Stimulated activated CD4-positive, alpha-beta T cell treated with anti-CD3 and anti-CD28 coated beads, Interleukin-1b, Interleukin-23, amount 100 ng/mL, for 48 hours (primary cell): ENCODE results near the gene DUSP7.

ENCODE experiments used
- DNase-seq: peaks from one replicate; pipeline ENCODE4 v3.0.0-alpha.2; 2020

DUSP7 gene

GRCh38 chr3:52067046-52067445, 10.7 kb upstream of the DUSP7 start:
- no peak for DNase-seq

GRCh38 chr3:52065264-52065756, 8.9 kb upstream of the DUSP7 start:
- no peak for DNase-seq

GRCh38 chr3:52064561-52064960, 8.2 kb upstream of the DUSP7 start:
- DNase-seq: no peak

- no peak for DNase-seq
These were observed 6.8 kb upstream of the DUSP7 start for GRCh38 chr3:52063026-52063723.

- DNase-seq: no peak
These were observed 6.1 kb upstream of the DUSP7 start for GRCh38 chr3:52062505-52062904.

GRCh38 chr3:52061121-52061910, 4.9 kb upstream of the DUSP7 start:
- no peak for DNase-seq

- DNase-seq: no peak
These were observed 3.4 kb upstream of the DUSP7 start for GRCh38 chr3:52059781-52060180.

GRCh38 chr3:52057812-52058495, 1.6 kb upstream of the DUSP7 start:
- DNase-seq: no peak

- DNase-seq: peak; percentile 100
These were observed 819 bp upstream of the DUSP7 start for GRCh38 chr3:52056968-52057811.

- DNase-seq: peak; percentile 45
These were observed 627 bp downstream of the DUSP7 start for GRCh38 chr3:52055537-52056351.

GRCh38 chr3:52054661-52055511, 1.5 kb downstream of the DUSP7 start:
- DNase-seq: peak; percentile 13

- DNase-seq: peak; percentile 51
These were observed 2.8 kb downstream of the DUSP7 start for GRCh38 chr3:52053307-52054304.

- peak; percentile 35 for DNase-seq
These were observed 3.5 kb downstream of the DUSP7 start for GRCh38 chr3:52052831-52053306.

- DNase-seq: no peak
These were observed 4.9 kb downstream of the DUSP7 start for GRCh38 chr3:52051444-52051843.

- DNase-seq: no peak
These were observed 5.8 kb downstream of the DUSP7 start for GRCh38 chr3:52050571-52050970.

GRCh38 chr3:52049503-52049902, 6.9 kb downstream of the DUSP7 start:
- no peak for DNase-seq

GRCh38 chr3:52047295-52047960, 8.9 kb downstream of the DUSP7 start:
- DNase-seq: no peak

GRCh38 chr3:52046902-52047239, 9.5 kb downstream of the DUSP7 start:
- no peak for DNase-seq
